H1 (cell line): ENCODE results near the gene CDC45. TPM values are rescaled to one million over a fixed set of nuclear protein-coding genes. Genes with fewer than 3 reads are reported as not detected.

Experiments
- CTCF ChIA-PET: fragments of 300-600 bp; sonication (Branson Sonifier 250); formaldehyde crosslinking; loops from one replicate; lab custom pipeline; 2021; ENCODE audit not compliant: partially characterized antibody; lab: Charles Lee
- POLR2A ChIA-PET: fragments of 300-600 bp; sonication (Branson Sonifier 250); formaldehyde crosslinking; loops from one replicate; lab custom pipeline; 2021; ENCODE audit warnings: inconsistent platforms; ENCODE audit not compliant: partially characterized antibody; lab: Charles Lee
- DNase-seq, 2 experiments: peaks; one replicate each; pipeline versions ENCODE4 v3.0.0 to v3.0.0-alpha.2; 2010 to 2022; ENCODE audit warnings: low spot score in 2 of 2, low read depth in 1 of 2, mixed read lengths in 1 of 2
- FAIRE-seq: peaks from 2 replicates; lab custom pipeline; 2011; peaks lifted over from hg19 to GRCh38; lab: Jason Lieb, UNC
- H2AFZ ChIP-seq: 2 replicates; pipeline ENCODE4 v1.8.1; 2012; ENCODE audit warnings: low read length, inconsistent platforms
- H2AK5ac ChIP-seq: 2 replicates; pipeline ENCODE4 v1.6.1; 2013; ENCODE audit warnings: low read depth, low read length
- H2BK120ac ChIP-seq: replicated peaks from 2 replicates; pipeline ENCODE3; 2013; ENCODE audit warnings: low read depth, low read length, inconsistent platforms
- H2BK12ac ChIP-seq: 2 replicates; pipeline ENCODE4 v1.6.1; 2013; ENCODE audit warnings: low read depth, low read length
- H2BK15ac ChIP-seq: 2 replicates; pipeline ENCODE4 v1.6.1; 2013; ENCODE audit warnings: low read length
- H2BK20ac ChIP-seq: 2 replicates; pipeline ENCODE4 v1.6.1; 2013; ENCODE audit warnings: low read length
- H2BK5ac ChIP-seq: 2 replicates; pipeline ENCODE4 v1.6.1; 2013; ENCODE audit warnings: low read depth, low read length
- H3K14ac ChIP-seq: 2 replicates; pipeline ENCODE4 v1.6.1; 2013; ENCODE audit warnings: inconsistent platforms; ENCODE audit not compliant: insufficient read length
- H3K18ac ChIP-seq: 2 replicates; pipeline ENCODE4 v1.6.1; 2013; ENCODE audit warnings: low read length; ENCODE audit errors: extremely low read depth
- H3K23ac ChIP-seq: 2 replicates; pipeline ENCODE4 v1.6.1; 2013; ENCODE audit warnings: inconsistent platforms; ENCODE audit not compliant: insufficient read length
- H3K23me2 ChIP-seq: 2 replicates; pipeline ENCODE4 v1.6.1; 2013; ENCODE audit warnings: low read depth, low read length
- H3K27ac ChIP-seq: 2 replicates; pipeline ENCODE4 v1.6.1; 2011; ENCODE audit warnings: low read depth, low read length, inconsistent platforms
- H3K27me3 ChIP-seq, 4 experiments: replicated peaks in 1 of 4; 1 replicate in 1 of 4; 2 replicates in 3 of 4; pipeline versions ENCODE4 v1.6.1 to v1.8.1; 2011 to 2013; ENCODE audit warnings: low read length in 3 of 4, mild to moderate bottlenecking in 3 of 4, inconsistent platforms in 2 of 4, mixed read lengths in 2 of 4, moderate library complexity in 1 of 4; ENCODE audit not compliant: control insufficient read depth in 3 of 4, insufficient read depth in 3 of 4; ENCODE audit errors: extremely low read depth in 1 of 4
- H3K36me3 ChIP-seq, 4 experiments: 2 replicates each; pipeline versions ENCODE4 v1.6.1 to v1.8.1; 2011 to 2013; ENCODE audit warnings: mild to moderate bottlenecking in 4 of 4, low read length in 3 of 4, moderate library complexity in 2 of 4, control low read depth in 1 of 4, inconsistent platforms in 1 of 4; ENCODE audit not compliant: insufficient read depth in 4 of 4, control insufficient read depth in 2 of 4
- H3K4ac ChIP-seq: replicated peaks from 2 replicates; pipeline ENCODE3; 2013; ENCODE audit warnings: low read length, low read depth, mixed read lengths, inconsistent platforms; ENCODE audit not compliant: insufficient read length
- H3K4me1 ChIP-seq, 4 experiments: replicated peaks in 1 of 4; 1 replicate in 1 of 4; 2 replicates in 3 of 4; pipeline versions ENCODE4 v1.6.1 to v1.8.1; 2011 to 2013; ENCODE audit warnings: low read length in 3 of 4, inconsistent platforms in 2 of 4, mixed read lengths in 1 of 4; ENCODE audit not compliant: insufficient read depth in 4 of 4, control insufficient read depth in 3 of 4
- H3K4me2 ChIP-seq, 2 experiments: 2 replicates each; pipeline versions ENCODE4 v1.6.1 to v1.8.1; 2011 to 2013; ENCODE audit warnings: low read depth in 2 of 2, low read length in 2 of 2, control low read depth in 1 of 2, inconsistent platforms in 1 of 2, mild to moderate bottlenecking in 1 of 2; ENCODE audit not compliant: insufficient read depth in 1 of 2
- H3K4me3 ChIP-seq, 4 experiments: fragments of 200-600, 300-600 bp in 1 of 4; sonication (generic), shearing (Covaris generic), sonication (Bioruptor Twin) in 1 of 4; 2 replicates each; pipeline versions ENCODE4 v1.5.1 to v1.8.1; 2011 to 2016; ENCODE audit warnings: low read length in 4 of 4, low read depth in 3 of 4, control low read depth in 2 of 4, inconsistent platforms in 2 of 4, mild to moderate bottlenecking in 2 of 4, mixed read lengths in 1 of 4, moderate library complexity in 1 of 4; ENCODE audit not compliant: insufficient read depth in 2 of 4; ENCODE audit errors: extremely low read depth in 1 of 4
- H3K56ac ChIP-seq: replicated peaks from 2 replicates; pipeline ENCODE3; 2013; ENCODE audit warnings: low read depth, mild to moderate bottlenecking, mixed read lengths, low read length, inconsistent platforms; ENCODE audit not compliant: insufficient read length
- H3K79me1 ChIP-seq: 2 replicates; pipeline ENCODE4 v1.6.1; 2013; ENCODE audit warnings: low read depth, low read length, control low read depth
- H3K79me2 ChIP-seq, 2 experiments: 2 replicates each; pipeline versions ENCODE4 v1.6.1 to v1.8.1; 2012 to 2013; ENCODE audit warnings: low read length in 2 of 2, mild to moderate bottlenecking in 2 of 2, inconsistent platforms in 1 of 2; ENCODE audit not compliant: insufficient read depth in 2 of 2, control insufficient read depth in 1 of 2
- H3K9ac ChIP-seq, 4 experiments: replicated peaks in 1 of 4; 1 replicate in 1 of 4; 2 replicates in 3 of 4; pipeline versions ENCODE4 v1.6.1 to v1.8.1; 2011 to 2013; ENCODE audit warnings: low read depth in 3 of 4, low read length in 3 of 4, control low read depth in 2 of 4, mild to moderate bottlenecking in 2 of 4, moderate library complexity in 2 of 4, inconsistent platforms in 1 of 4; ENCODE audit errors: extremely low read depth in 1 of 4
- H3K9me3 ChIP-seq, 2 experiments: 2 replicates each; pipeline versions ENCODE4 v1.6.1 to v1.8.1; 2012 to 2013; ENCODE audit warnings: mild to moderate bottlenecking in 2 of 2, moderate library complexity in 2 of 2, control low read depth in 1 of 2, inconsistent platforms in 1 of 2, low read depth in 1 of 2, low read length in 1 of 2, mixed read lengths in 1 of 2; ENCODE audit not compliant: insufficient read depth in 2 of 2
- H4K20me1 ChIP-seq, 2 experiments: replicated peaks in 1 of 2; 2 replicates each; pipeline versions ENCODE3 to v1.8.1; 2011 to 2013; ENCODE audit warnings: inconsistent platforms in 2 of 2, low read length in 2 of 2, mild to moderate bottlenecking in 1 of 2; ENCODE audit not compliant: insufficient read depth in 2 of 2, control insufficient read depth in 1 of 2
- H4K5ac ChIP-seq: 2 replicates; pipeline ENCODE4 v1.6.1; 2013; ENCODE audit warnings: low read length, low read depth, mixed read lengths, inconsistent platforms; ENCODE audit not compliant: insufficient read length
- H4K8ac ChIP-seq: 2 replicates; pipeline ENCODE4 v1.8.0; 2013; ENCODE audit warnings: mild to moderate bottlenecking, moderate library complexity, low read length, inconsistent platforms; ENCODE audit not compliant: insufficient read depth; ENCODE audit errors: extremely low read depth
- H4K91ac ChIP-seq: replicated peaks from 2 replicates; pipeline ENCODE3; 2013; ENCODE audit warnings: low read length, mixed read lengths, inconsistent platforms; ENCODE audit not compliant: insufficient read length
- ASH2L ChIP-seq: fragments of 200-600, 300-600 bp; sonication (generic); IDR thresholded peaks from one replicate; pipeline ENCODE4 v1.7.1; 2017; ENCODE audit warnings: low read length
- BACH1 ChIP-seq: IDR thresholded peaks from 2 replicates; pipeline ENCODE4 v1.6.1; 2012; ENCODE audit warnings: low read length, improper control_type of control experiment
- EP300 ChIP-seq, 2 experiments: IDR thresholded peaks; 1 replicate in 1 of 2; 2 replicates in 1 of 2; pipeline ENCODE4 v1.6.1; 2011 to 2012; ENCODE audit warnings: low read depth in 2 of 2, low read length in 2 of 2, mild to moderate bottlenecking in 2 of 2, borderline replicate concordance in 1 of 2, inconsistent platforms in 1 of 2, moderate library complexity in 1 of 2
- KDM1A ChIP-seq: fragments of 200-600, 300-600 bp; sonication (generic); IDR thresholded peaks from 2 replicates; pipeline ENCODE4 v1.7.1; 2016; ENCODE audit warnings: mild to moderate bottlenecking, low read length, borderline replicate concordance
- KDM4A ChIP-seq: IDR thresholded peaks from one replicate; pipeline ENCODE4 v1.7.1; 2012; ENCODE audit warnings: low read depth, mild to moderate bottlenecking, moderate library complexity, low read length, inconsistent platforms; ENCODE audit not compliant: severe bottlenecking
- MAX ChIP-seq: IDR thresholded peaks from 2 replicates; pipeline ENCODE4 v1.6.1; 2012; ENCODE audit warnings: inconsistent platforms
- RBBP5 ChIP-seq: IDR thresholded peaks from 2 replicates; pipeline ENCODE4 v1.7.1; 2012; ENCODE audit warnings: low read depth, mild to moderate bottlenecking, inconsistent platforms, low read length, moderate library complexity, borderline replicate concordance
- RXRA ChIP-seq: IDR thresholded peaks from 2 replicates; pipeline ENCODE4 v1.6.1; 2011; ENCODE audit warnings: low read depth, mild to moderate bottlenecking, low read length, moderate library complexity; ENCODE audit not compliant: insufficient read depth
- SAP30 ChIP-seq: fragments of 300-600 bp; sonication (generic); IDR thresholded peaks from 2 replicates; pipeline ENCODE4 v1.7.1; 2012; ENCODE audit warnings: low read length, moderate library complexity, mild to moderate bottlenecking, inconsistent platforms; ENCODE audit not compliant: insufficient read depth, insufficient replicate concordance
- SIX5 ChIP-seq: IDR thresholded peaks from 2 replicates; pipeline ENCODE4 v1.6.1; 2011; ENCODE audit warnings: mild to moderate bottlenecking, low read depth, low read length
- SP1 ChIP-seq: IDR thresholded peaks from 2 replicates; pipeline ENCODE4 v1.6.1; 2011; ENCODE audit warnings: low read depth, low read length
- SP2 ChIP-seq: IDR thresholded peaks from 2 replicates; pipeline ENCODE4 v1.6.1; 2012; ENCODE audit warnings: mild to moderate bottlenecking, low read length, inconsistent platforms
- SRF ChIP-seq: IDR thresholded peaks from 2 replicates; pipeline ENCODE4 v1.6.1; 2011; ENCODE audit warnings: mild to moderate bottlenecking, low read depth, low read length, moderate library complexity
- SUZ12 ChIP-seq: fragments of 200-600 bp; sonication (generic); IDR thresholded peaks from 2 replicates; pipeline ENCODE4 v1.6.1; 2012; ENCODE audit warnings: mild to moderate bottlenecking, inconsistent platforms, low read length, moderate library complexity, mixed read lengths
- YY1 ChIP-seq: IDR thresholded peaks from 2 replicates; pipeline ENCODE4 v1.6.1; 2011; ENCODE audit warnings: low read depth, mild to moderate bottlenecking, low read length
- ZNF274 ChIP-seq: IDR thresholded peaks from 2 replicates; pipeline ENCODE4 v1.7.0; 2012; ENCODE audit warnings: low read length, borderline replicate concordance; ENCODE audit errors: extremely low read depth
- polyA plus RNA-seq, 7 experiments: library from polyadenylated mRNA; depleted of rRNA in 3 of 7; stranded (reverse) in 5 of 7; unstranded in 2 of 7; fragments of >200 nt in 5 of 7; fragments of 200-250 nt in 2 of 7; gene quantifications; 1 replicate in 5 of 7; 2 replicates in 1 of 7; 4 replicates in 1 of 7; pipeline versions ENCODE4 v1.2.1 to v1.2.3, GENCODE V29; 2011 to 2013; ENCODE audit warnings: missing spikeins in 2 of 7, mixed read lengths in 2 of 7
- total RNA-seq: library from RNA; stranded (reverse); fragmentation: NEBNext Ultra II Directional; extraction: Animal tissue kit (Norgen Biotek cat#: 25700); gene quantifications from 2 replicates; pipeline ENCODE4 v1.2.1, GENCODE V29; 2021

Gene CDC45
- total and polyA plus RNA-seq, 2 of the 8 experiments (the other 6 are each of a cell fraction or from before 2014, with no cell fraction given) = 31.9 to 37.7 TPM

- no peak overlapping the region for H4K91ac ChIP-seq
- no peak overlapping the region for H3K56ac ChIP-seq
- no peaks in the 10 kb centered on the region for H3K9me3 ChIP-seq
- H2BK120ac ChIP-seq = no peak overlapping the region
- H3K79me2 ChIP-seq = no peaks in the 10 kb centered on the region
- no peaks in the 10 kb centered on the region for H3K27me3 ChIP-seq
- H3K4ac ChIP-seq = no peak overlapping the region
- no peak overlapping the region for H2BK5ac ChIP-seq
- CTCF ChIA-PET = interaction anchor here (1.1 kb wide), 2 partner anchors 12 to 96 kb away, joined by 4 to 5 read pairs; no protein-coding TSS in a partner anchor
- no peak for DNase-seq
- no peaks in the 10 kb centered on the region for H4K20me1 ChIP-seq
- no peak overlapping the region for H2AK5ac ChIP-seq
- H4K5ac ChIP-seq = no peak overlapping the region
- no peak overlapping the region for H3K4me2 ChIP-seq
- H3K18ac ChIP-seq = no peak overlapping the region
- no peaks in the 10 kb centered on the region for H3K79me1 ChIP-seq
- no peak overlapping the region for H2BK15ac ChIP-seq
- no peak overlapping the region for H2BK12ac ChIP-seq
- no peak overlapping the region for H4K8ac ChIP-seq
- no peak overlapping the region for H2AFZ ChIP-seq
- no peak overlapping the region for H3K9ac ChIP-seq
- H3K4me3 ChIP-seq = no peak overlapping the region
- no peak for FAIRE-seq
- no peak overlapping the region for H2BK20ac ChIP-seq
- H3K27ac ChIP-seq = no peak overlapping the region
- no peaks in the 10 kb centered on the region for H3K36me3 ChIP-seq
- H3K14ac ChIP-seq = no peak overlapping the region
- H3K23ac ChIP-seq = no peak overlapping the region
- H3K4me1 ChIP-seq = no peaks in the 10 kb centered on the region; a peak in 1 of 7 replicates
- POLR2A ChIA-PET = no interaction called here
- H3K23me2 ChIP-seq = no peaks in the 10 kb centered on the region
- TF ChIP-seq MAX = no peak
- no peak for TF ChIP-seq RXRA
- TF ChIP-seq RBBP5 = no peak
- no peak for TF ChIP-seq SUZ12
- TF ChIP-seq SIX5 = no peak
- no peak for TF ChIP-seq KDM4A
- TF ChIP-seq SP2 = no peak
- no peak for TF ChIP-seq SP1
- TF ChIP-seq SRF = no peak
- no peak for TF ChIP-seq EP300 (IDR thresholded peaks at IDR 0.05; ENCODE audit: borderline replicate concordance in 1 of 2, low read depth in 2 of 2, low read length in 2 of 2)
- no peak for TF ChIP-seq SAP30
- TF ChIP-seq BACH1 = no peak
- TF ChIP-seq ASH2L = no peak
- TF ChIP-seq YY1 = no peak
- TF ChIP-seq KDM1A = no peak
- no peak for TF ChIP-seq ZNF274
These were observed 54.1 kb downstream of the CDC45 start for GRCh38 chr22:19533857-19534256.
